ENCODE results near the gene NPR2.

Gene NPR2

GRCh38 chr9:35854091-35854762, 62.8 kb downstream of the NPR2 start:
- Histone ChIP-seq H3K79me2 (ENCODE audit: low read length) (no peaks in the 10 kb centered on the region), H4K20me1 (ENCODE audit: insufficient read depth, low read length) (no peaks in the 10 kb centered on the region), H3K36me3 (replicated peaks; ENCODE audit: low read depth, low read length) (no peaks in the 10 kb centered on the region), H3K4me3 (ENCODE audit: low read length) (no peak overlapping the region), H3K27ac (ENCODE audit: low read length) (no peak overlapping the region), H3K4me1 (ENCODE audit: low read length) (no peaks in the 10 kb centered on the region), H3K9me3 (ENCODE audit: insufficient read depth, low read length) (no peaks in the 10 kb centered on the region), H3K27me3 (ENCODE audit: low read depth, low read length) (no peaks in the 10 kb centered on the region), H2AFZ (ENCODE audit: low read depth, low read length) (no peak overlapping the region), H3K9ac (ENCODE audit: low read length) (no peak overlapping the region), H3K4me2 (ENCODE audit: low read length) (no peak overlapping the region)
- TF ChIP-seq EZH2phosphoT487 (IDR thresholded peaks at IDR 0.05; ENCODE audit: low read depth): no peak
- TF ChIP-seq, protein P1, sequence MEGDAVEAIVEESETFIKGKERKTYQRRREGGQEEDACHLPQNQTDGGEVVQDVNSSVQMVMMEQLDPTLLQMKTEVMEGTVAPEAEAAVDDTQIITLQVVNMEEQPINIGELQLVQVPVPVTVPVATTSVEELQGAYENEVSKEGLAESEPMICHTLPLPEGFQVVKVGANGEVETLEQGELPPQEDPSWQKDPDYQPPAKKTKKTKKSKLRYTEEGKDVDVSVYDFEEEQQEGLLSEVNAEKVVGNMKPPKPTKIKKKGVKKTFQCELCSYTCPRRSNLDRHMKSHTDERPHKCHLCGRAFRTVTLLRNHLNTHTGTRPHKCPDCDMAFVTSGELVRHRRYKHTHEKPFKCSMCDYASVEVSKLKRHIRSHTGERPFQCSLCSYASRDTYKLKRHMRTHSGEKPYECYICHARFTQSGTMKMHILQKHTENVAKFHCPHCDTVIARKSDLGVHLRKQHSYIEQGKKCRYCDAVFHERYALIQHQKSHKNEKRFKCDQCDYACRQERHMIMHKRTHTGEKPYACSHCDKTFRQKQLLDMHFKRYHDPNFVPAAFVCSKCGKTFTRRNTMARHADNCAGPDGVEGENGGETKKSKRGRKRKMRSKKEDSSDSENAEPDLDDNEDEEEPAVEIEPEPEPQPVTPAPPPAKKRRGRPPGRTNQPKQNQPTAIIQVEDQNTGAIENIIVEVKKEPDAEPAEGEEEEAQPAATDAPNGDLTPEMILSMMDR (IDR thresholded peaks at IDR 0.05; ENCODE audit: low read depth, low read length): no peak

GRCh38 chr9:35856206-35856605, 64.8 kb downstream of the NPR2 start:
- Histone ChIP-seq H3K9ac (ENCODE audit: low read length) (no peak overlapping the region), H3K27me3 (ENCODE audit: low read depth, low read length) (no peaks in the 10 kb centered on the region), H3K4me1 (ENCODE audit: low read length) (no peaks in the 10 kb centered on the region), H4K20me1 (ENCODE audit: insufficient read depth, low read length) (no peaks in the 10 kb centered on the region), H3K79me2 (ENCODE audit: low read length) (no peaks in the 10 kb centered on the region), H3K9me3 (ENCODE audit: insufficient read depth, low read length) (no peaks in the 10 kb centered on the region), H3K27ac (ENCODE audit: low read length) (no peak overlapping the region), H3K4me2 (ENCODE audit: low read length) (no peak overlapping the region), H3K4me3 (ENCODE audit: low read length) (no peak overlapping the region), H3K36me3 (replicated peaks; ENCODE audit: low read depth, low read length) (no peaks in the 10 kb centered on the region), H2AFZ (ENCODE audit: low read depth, low read length) (no peak overlapping the region)
- TF ChIP-seq EZH2phosphoT487 (IDR thresholded peaks at IDR 0.05; ENCODE audit: low read depth): no peak
- TF ChIP-seq, protein P1 (IDR thresholded peaks at IDR 0.05; ENCODE audit: low read depth, low read length): no peak

DNA sequence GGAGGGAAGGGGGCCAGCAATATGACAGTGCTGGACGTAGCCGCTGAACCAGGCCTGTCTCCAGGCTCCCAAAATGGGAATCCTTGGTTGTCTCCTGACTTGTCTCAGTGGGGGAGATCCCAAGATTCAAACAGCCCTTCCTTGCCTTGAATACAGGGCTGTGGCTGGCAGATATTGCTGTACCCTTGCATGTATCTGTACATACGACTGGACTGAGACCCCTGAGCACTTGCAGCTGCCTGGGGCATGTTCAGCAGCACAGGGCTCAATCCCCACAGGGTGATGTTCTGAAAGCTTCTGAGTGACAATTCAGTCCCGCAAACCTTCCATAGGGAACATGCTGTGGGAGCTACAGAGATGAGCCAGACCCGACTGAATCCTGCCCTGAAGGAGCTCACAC, 65.5 kb downstream of the NPR2 start:
- Histone ChIP-seq H3K9me3 (ENCODE audit: insufficient read depth, low read length) (no peaks in the 10 kb centered on the region), H4K20me1 (ENCODE audit: insufficient read depth, low read length) (no peaks in the 10 kb centered on the region), H3K27me3 (ENCODE audit: low read depth, low read length) (no peaks in the 10 kb centered on the region), H3K4me2 (ENCODE audit: low read length) (no peak overlapping the region), H3K9ac (ENCODE audit: low read length) (no peak overlapping the region), H3K4me3 (ENCODE audit: low read length) (no peak overlapping the region), H2AFZ (ENCODE audit: low read depth, low read length) (no peak overlapping the region), H3K27ac (ENCODE audit: low read length) (no peak overlapping the region), H3K79me2 (ENCODE audit: low read length) (no peaks in the 10 kb centered on the region), H3K4me1 (ENCODE audit: low read length) (no peaks in the 10 kb centered on the region), H3K36me3 (replicated peaks; ENCODE audit: low read depth, low read length) (no peaks in the 10 kb centered on the region)
- no peak for TF ChIP-seq EZH2phosphoT487 (IDR thresholded peaks at IDR 0.05; ENCODE audit: low read depth)
- TF ChIP-seq, protein P1 (IDR thresholded peaks at IDR 0.05; ENCODE audit: low read depth, low read length): no peak

GRCh38 chr9:35858458-35858857, 67.1 kb downstream of the NPR2 start:
- Histone ChIP-seq H2AFZ (ENCODE audit: low read depth, low read length) (no peak overlapping the region), H3K9ac (ENCODE audit: low read length) (no peak overlapping the region), H3K4me1 (ENCODE audit: low read length) (no peaks in the 10 kb centered on the region), H3K9me3 (ENCODE audit: insufficient read depth, low read length) (no peaks in the 10 kb centered on the region), H3K36me3 (replicated peaks; ENCODE audit: low read depth, low read length) (no peaks in the 10 kb centered on the region), H3K4me3 (ENCODE audit: low read length) (no peak overlapping the region), H4K20me1 (ENCODE audit: insufficient read depth, low read length) (no peaks in the 10 kb centered on the region), H3K79me2 (ENCODE audit: low read length) (no peaks in the 10 kb centered on the region), H3K27ac (ENCODE audit: low read length) (no peak overlapping the region), H3K27me3 (ENCODE audit: low read depth, low read length) (no peaks in the 10 kb centered on the region), H3K4me2 (ENCODE audit: low read length) (no peak overlapping the region)
- no peak for TF ChIP-seq EZH2phosphoT487 (IDR thresholded peaks at IDR 0.05; ENCODE audit: low read depth)
- TF ChIP-seq, protein P1 (IDR thresholded peaks at IDR 0.05; ENCODE audit: low read depth, low read length): no peak

Data from OCI-LY3 (cell line).